HAP-1 (cell line): Measurements from ENCODE around the gene ZNF507.
"Not testable (repeated sequence)": the region's sequence is repeated elsewhere in the genome, so short reads cannot be mapped to it uniquely, and the experiment has no call there.

Source experiments
- DNase-seq, 2 experiments: peaks; one replicate each; pipeline ENCODE4 v3.0.0-alpha.2; 2016 to 2020; ENCODE audit warnings: low spot score in 2 of 2
- H3K27me3 ChIP-seq: fragments of 250-450 bp; sonication (Bioruptor Pico); 2 replicates; pipeline ENCODE4 v1.5.1; 2020; ENCODE audit warnings: low read depth, mild to moderate bottlenecking, moderate library complexity
- H3K36me3 ChIP-seq: fragments of 250-450 bp; sonication (Bioruptor Pico); replicated peaks from 2 replicates; pipeline ENCODE4 v1.5.1; 2020; ENCODE audit warnings: mild to moderate bottlenecking
- H3K4me1 ChIP-seq: fragments of 250-450 bp; sonication (Bioruptor Pico); 2 replicates; pipeline ENCODE4 v1.5.1; 2020; ENCODE audit warnings: mild to moderate bottlenecking
- H3K4me3 ChIP-seq: fragments of 250-450 bp; sonication (Bioruptor Pico); 2 replicates; pipeline ENCODE4 v1.5.1; 2020; ENCODE audit warnings: mild to moderate bottlenecking, moderate library complexity
- H3K9me3 ChIP-seq: fragments of 250-450 bp; sonication (Bioruptor Pico); 2 replicates; pipeline ENCODE4 v1.5.1; 2020; ENCODE audit warnings: mild to moderate bottlenecking, moderate library complexity
- in situ Hi-C: fragments of 300-500 bp; cut with MboI; formaldehyde crosslinking; loops from 3 replicates; pipeline ENCODE4 v1.14.3; 2020; ENCODE audit warnings: low sequenced_read_pairs, inconsistent platforms, mixed read lengths

The ZNF507 gene

DNA sequence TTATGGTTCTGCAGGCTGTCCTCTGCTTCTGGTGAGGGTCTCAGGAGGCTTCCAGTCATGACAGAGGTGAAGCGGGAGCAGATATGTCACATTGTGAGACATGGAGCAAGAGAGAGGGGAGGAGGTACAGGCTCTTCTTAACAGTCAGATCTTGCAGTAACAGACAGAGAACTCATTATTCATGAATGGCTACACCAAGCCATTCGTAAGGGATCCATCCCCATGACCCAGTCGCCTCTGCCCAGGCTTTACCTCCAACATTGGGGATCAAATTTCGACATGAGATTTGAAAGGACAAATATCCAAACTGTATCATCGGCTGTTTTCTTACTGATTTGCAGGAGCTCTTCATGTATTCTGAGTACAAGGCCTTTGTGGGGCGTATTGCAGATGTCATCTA, 21.7 kb downstream of the ZNF507 start:
- in situ Hi-C loops: no loop called here
- Histone ChIP-seq H3K9me3 (no peaks in the 10 kb centered on the region), H3K4me3 (no peak overlapping the region), H3K27me3 (no peaks in the 10 kb centered on the region), H3K36me3 (peaks cover 39% of the 10 kb centered on the region), H3K4me1 (no peaks in the 10 kb centered on the region)
- no peak for DNase-seq

DNA sequence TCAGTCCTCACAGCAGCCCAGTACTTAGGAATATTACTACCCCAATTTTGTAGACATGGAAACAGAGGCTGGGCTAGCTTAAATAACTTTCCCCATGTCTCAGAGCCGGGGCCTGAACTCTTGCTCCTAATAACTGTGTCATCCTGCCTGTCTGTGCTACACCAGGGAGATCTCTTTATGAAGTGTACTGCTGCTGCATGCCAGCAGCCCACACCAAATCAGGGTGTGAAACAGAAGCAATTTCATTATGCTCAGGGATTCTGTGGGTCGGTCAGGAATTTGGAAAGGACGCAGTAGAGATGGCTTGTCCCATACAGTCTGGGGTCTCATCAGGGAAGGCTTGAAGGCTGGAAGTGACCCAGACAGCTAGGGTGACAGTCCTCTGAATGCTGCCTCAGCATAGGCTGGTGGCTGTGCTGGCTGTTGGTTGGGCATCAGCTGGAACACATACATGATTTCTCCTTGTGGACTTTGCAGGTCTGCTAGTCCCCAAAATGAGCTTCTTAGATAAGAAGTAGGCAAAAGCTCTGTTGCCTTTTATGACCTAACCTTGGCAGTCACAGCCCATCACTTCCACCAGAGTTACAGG, 22.6 kb downstream of the ZNF507 start:
- Histone ChIP-seq H3K4me1 (no peaks in the 10 kb centered on the region), H3K27me3 (no peaks in the 10 kb centered on the region), H3K36me3 (peaks cover 42% of the 10 kb centered on the region), H3K9me3 (no peaks in the 10 kb centered on the region), H3K4me3 (no peak overlapping the region)
- no peak for DNase-seq
- in situ Hi-C loops: no loop called here

DNA sequence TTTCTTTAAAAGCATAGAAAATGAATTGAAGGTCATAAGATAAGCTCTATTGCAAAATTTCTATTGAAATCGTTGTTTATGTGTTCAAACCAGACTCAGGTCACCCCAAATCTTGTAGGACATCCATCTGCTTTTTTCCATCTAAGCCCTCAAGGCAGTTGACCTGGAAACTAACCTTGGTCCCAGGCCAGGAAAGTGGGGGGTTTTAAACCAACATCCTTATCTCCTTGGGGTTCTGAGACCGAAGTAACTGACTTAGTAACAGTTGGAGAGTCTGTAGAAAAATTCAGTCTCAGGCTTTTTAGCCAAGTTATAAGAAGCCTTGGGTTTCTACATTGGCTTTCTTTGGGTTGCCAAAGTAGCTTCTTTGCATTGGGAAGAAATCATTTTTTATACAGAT, 23.4 kb downstream of the ZNF507 start:
- H3K4me1 ChIP-seq: no peaks in the 10 kb centered on the region
- H3K36me3 ChIP-seq: peaks cover 41% of the 10 kb centered on the region
- no peak overlapping the region for H3K4me3 ChIP-seq
- in situ Hi-C loops: no loop called here
- DNase-seq: no peak
- H3K9me3 ChIP-seq: no peaks in the 10 kb centered on the region
- no peaks in the 10 kb centered on the region for H3K27me3 ChIP-seq

DNA sequence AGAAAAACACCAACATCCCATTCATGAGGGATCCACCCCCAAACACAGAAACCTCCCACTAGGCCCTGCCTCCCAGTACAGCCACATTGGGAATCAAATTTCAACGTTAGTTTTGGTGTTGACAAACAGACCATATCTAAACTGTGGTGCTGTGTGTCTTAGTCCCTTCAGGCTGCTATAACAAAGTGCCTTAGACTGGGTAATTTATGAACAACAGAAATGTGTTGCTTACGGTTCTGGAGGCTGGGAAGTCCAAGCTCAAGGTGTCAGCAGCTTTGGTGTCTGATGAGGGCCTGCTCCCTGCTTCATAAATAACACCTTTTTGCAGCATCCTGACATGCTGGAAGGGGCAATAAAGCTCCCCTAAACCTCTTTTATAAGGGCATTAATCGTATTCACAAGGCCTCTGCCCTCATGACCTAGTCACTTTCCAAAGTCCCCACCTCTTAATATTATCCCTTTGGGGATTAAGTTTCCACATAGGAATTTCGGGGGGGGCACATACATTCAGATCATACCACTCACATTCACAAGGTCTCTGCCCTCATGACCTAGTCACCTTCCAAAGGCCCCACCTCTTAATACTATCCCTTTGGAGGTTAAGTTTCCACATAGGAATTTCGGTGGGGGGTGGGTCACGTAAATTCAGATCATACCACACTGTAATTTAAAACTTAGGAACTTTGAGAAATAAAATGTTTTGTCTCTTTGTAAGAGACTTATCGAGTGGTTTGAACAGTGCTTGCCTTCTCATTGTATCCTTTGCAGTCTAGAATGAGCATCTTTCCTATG, 27.5 kb downstream of the ZNF507 start:
- no peaks in the 10 kb centered on the region for H3K9me3 ChIP-seq

DNA sequence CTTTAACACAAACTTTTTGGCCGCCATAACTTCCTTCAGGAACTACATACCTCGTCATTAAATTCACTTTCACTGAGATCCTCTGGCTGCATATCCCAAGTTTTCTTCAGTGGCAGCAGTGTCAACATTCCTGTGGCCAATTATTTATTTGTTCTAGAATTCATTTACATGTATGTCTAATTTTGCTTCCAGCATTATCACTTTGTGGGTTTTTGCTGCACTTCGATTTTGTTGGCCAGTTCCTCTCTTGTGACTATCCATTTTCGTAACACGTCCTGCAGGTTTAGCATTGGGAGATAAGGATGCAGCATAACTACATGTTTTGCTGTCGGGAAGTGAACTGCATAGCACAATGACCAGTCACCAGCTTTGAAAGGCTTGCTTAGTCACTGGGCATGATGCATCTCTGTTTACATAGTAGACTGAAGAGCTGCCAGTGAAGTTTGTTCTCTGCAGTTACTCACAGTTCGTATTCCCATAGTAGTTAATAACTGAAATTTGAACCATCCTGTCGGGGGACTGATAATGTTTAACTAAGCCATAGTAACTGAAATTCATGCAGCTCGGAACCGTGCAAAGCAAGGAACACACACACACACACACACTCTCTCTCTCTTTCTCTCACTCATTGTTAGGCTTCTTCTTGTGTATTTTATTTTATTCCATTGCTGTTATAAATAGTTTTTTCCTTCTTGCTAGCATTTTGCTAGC, 28.3 kb downstream of the ZNF507 start:
- DNase-seq: no peak
- no peak overlapping the region for H3K4me3 ChIP-seq

More for the DNA sequence above, 27.5 kb downstream of the ZNF507 start:
- in situ Hi-C loops: no loop called here
- no peak overlapping the region for H3K4me3 ChIP-seq
- DNase-seq: no peak
- no peaks in the 10 kb centered on the region for H3K27me3 ChIP-seq
- no peaks in the 10 kb centered on the region for H3K4me1 ChIP-seq
- H3K36me3 ChIP-seq: peaks cover 36% of the 10 kb centered on the region

DNA sequence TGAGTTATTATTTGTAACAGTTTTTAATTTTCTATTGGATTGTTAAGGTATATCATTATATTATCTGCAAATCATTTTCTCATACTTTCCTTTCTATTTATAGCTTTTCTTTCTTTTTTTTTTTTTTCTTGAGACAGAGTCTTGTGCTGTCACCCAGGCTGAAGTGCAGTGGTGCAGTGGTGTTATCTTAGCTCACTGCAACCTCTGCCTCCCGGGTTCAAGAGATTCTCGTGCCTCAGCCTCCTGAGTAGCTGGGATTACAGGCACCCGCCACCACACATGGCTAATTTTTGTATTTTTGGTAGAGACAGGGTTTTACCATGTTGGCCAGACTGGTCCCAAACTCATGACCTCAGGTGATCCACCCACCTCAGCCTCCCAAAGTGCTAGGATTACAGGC, 29.0 kb downstream of the ZNF507 start:
- in situ Hi-C loops, H3K4me3 ChIP-seq: not testable (repeated sequence)
- peaks cover 36% of the 10 kb centered on the region for H3K36me3 ChIP-seq

More for the DNA sequence above, 28.3 kb downstream of the ZNF507 start:
- Histone ChIP-seq H3K36me3 (peaks cover 36% of the 10 kb centered on the region), H3K27me3 (no peaks in the 10 kb centered on the region), H3K4me1 (no peaks in the 10 kb centered on the region), H3K9me3 (no peaks in the 10 kb centered on the region)
- in situ Hi-C loops: no loop called here

DNA sequence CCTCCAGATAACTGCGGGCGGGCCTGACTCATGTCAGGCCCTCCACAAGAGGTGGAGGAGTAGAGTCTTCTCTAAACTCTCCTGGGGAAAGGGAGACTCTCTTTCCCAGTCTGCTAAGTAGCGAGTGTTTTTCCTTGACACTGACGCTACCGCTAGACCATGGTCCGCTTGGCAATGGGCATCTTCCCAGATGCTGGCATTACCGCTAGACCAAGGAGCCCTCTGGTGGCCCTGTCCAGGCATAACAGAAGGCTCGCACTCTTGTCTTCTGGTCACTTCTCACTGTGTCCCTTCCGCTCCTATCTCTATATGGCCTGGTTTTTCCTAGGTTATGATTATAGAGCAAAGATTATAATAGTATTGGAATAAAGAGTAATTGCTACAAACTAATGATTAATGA, 31.7 kb downstream of the ZNF507 start:
- H3K36me3 ChIP-seq: peaks cover 26% of the 10 kb centered on the region
- DNase-seq: peak in 1 of 2 experiments; percentile 30
- H3K27me3 ChIP-seq: not testable (repeated sequence)

More for the DNA sequence above, 29.0 kb downstream of the ZNF507 start:
- H3K4me1 ChIP-seq, DNase-seq, H3K9me3 ChIP-seq, H3K27me3 ChIP-seq: not testable (repeated sequence)

DNA sequence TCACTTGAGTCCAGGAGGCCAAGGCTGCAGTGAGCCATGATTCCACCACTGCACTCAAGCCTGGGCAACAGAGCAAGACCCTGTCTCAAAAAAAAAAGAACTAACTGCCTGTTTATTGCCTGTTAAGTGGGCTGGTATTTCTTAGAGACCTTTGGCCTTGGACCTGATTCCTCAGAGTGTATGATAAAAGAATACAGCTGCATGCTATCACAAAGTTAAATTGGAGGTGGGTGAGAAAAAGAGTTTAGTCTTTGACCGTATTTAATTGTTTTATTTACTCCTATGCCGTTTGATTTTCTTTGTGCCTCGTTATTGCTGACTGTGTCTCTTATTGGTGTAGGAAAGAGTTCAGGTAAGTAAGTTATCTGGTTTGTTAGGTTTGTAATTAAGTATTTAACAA, 34.9 kb downstream of the ZNF507 start:
- H3K36me3 ChIP-seq: peaks cover 20% of the 10 kb centered on the region
- H3K9me3 ChIP-seq: no peaks in the 10 kb centered on the region
- no peaks in the 10 kb centered on the region for H3K4me1 ChIP-seq
- DNase-seq: no peak
- no peaks in the 10 kb centered on the region for H3K27me3 ChIP-seq
- in situ Hi-C loops: no loop called here
- no peak overlapping the region for H3K4me3 ChIP-seq

More for the DNA sequence above, 31.7 kb downstream of the ZNF507 start:
- H3K9me3 ChIP-seq, H3K4me3 ChIP-seq, H3K4me1 ChIP-seq, in situ Hi-C loops: not testable (repeated sequence)

DNA sequence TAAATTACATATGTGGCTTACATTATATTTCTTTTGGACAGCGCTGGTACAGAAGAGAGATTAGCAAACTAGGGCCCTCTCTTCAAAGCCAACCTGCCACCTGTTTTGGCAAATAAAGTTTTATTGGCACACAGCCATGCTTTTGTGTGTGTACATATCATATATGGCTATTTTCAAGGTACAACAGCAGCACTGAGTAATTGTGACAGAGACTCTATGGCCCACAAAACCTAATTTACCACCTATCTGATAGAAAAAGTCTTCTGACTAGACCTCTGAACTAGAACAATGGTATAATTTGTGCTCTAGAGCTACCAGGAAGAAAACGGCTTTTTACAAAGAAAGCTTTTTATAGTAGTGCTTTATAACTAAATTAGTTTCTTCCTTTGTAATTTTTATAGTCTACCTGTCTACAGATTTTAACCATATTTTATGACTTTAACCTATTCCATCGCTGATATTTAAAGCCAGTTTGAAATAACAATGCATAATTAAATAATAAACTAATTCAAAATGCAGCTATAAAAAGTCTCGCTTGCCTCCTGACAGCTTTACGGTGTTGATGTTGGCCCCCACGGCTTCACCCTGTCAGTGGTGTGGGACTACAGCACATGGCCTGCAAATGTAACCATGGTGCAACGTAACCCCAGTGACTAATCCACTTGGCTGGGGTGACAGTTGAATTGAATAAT, 42.4 kb downstream of the ZNF507 start:
- DNase-seq: no peak
- in situ Hi-C loops: no loop called here
- H3K4me1 ChIP-seq: no peaks in the 10 kb centered on the region; the same call in 1 of the 2 replicates
- no peak overlapping the region for H3K4me3 ChIP-seq
- H3K9me3 ChIP-seq: no peaks in the 10 kb centered on the region
- no peaks in the 10 kb centered on the region for H3K27me3 ChIP-seq
- peaks cover 11% of the 10 kb centered on the region for H3K36me3 ChIP-seq

DNA sequence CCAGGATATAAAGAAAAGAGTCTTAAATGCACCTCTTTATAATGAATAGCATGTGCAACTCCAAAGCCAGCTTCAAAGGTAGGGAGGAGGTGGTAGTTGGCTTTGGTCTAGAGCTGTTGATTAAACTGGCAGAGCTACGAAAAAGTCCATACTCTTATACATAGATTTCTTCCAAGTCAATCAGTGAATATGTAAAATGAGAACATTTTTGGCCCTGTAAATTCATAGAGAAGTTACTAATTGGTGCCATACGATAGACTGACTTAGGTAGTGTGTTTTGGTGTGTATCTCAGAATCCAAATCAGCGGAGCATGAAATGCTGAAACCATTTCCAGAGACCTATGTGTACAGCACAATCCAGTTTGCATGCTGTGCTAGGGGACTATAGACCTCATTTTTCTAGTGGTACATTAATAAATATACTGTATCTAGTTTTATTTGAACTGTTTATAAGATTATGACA, 43.0 kb downstream of the ZNF507 start:
- Histone ChIP-seq H3K9me3 (no peaks in the 10 kb centered on the region), H3K27me3 (no peaks in the 10 kb centered on the region), H3K4me3 (no peak overlapping the region), H3K4me1 (no peaks in the 10 kb centered on the region; the same call in 1 of the 2 replicates), H3K36me3 (peaks cover 5% of the 10 kb centered on the region)
- no peak for DNase-seq
- in situ Hi-C loops: no loop called here

DNA sequence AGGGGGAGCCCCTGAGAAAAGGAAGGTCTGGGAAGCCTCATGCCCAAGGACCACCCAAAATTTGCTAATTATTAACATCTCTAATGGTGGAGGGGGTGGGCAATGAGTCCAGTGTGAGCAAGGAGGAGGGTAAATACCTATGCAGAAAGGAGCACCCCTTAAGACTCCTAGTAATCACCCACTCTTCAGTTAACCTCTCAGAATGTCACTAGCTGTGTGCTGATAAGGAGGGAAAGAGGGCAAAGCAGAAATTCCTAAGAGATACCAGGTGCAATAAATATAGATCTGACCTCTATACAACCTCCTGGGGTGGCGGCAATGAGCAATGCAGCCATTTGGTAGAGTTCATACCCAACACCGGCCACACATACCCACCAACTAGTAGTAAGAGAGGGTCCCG, 47.5 kb downstream of the ZNF507 start:
- in situ Hi-C loops: no loop called here
- H3K36me3 ChIP-seq: 0 out of 2 replicates have a peak, but pooled peaks cover 5% of the 10 kb centered on the region
- no peak overlapping the region for H3K4me3 ChIP-seq
- no peaks in the 10 kb centered on the region; the same call in 1 of the 2 replicates for H3K4me1 ChIP-seq
- no peak for DNase-seq
- no peaks in the 10 kb centered on the region for H3K27me3 ChIP-seq
- no peaks in the 10 kb centered on the region for H3K9me3 ChIP-seq

DNA sequence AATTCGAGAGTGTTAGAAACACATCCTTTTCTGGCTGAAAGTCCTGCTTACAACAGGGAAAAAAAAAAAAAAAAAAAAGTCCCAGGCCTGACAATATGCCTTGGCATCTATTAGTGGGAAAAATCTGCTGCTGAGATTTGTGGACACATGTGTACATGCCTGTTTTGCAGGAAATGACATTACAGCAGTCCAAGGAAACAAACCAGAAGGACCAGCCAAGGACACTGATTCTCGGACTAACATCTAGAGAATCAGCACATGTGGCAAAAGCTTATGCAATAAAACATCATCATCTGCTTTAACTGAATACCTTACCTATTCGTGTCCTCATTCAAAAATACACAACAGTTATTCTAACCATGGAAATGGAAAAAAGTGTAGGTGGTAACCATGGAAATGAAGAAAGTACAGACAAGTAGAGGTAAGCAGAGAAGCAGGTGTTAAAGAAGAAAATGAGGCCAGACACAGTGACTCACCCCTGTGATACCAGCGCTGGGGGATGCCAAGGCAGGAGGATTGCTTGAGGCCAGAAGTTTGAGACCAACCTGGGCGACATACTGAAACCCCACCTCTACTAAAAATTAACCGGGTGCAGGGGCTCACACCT, 50.7 kb downstream of the ZNF507 start:
- Histone ChIP-seq H3K4me1 (no peaks in the 10 kb centered on the region; the same call in 1 of the 2 replicates), H3K36me3 (0 out of 2 replicates have a peak, but pooled peaks cover 5% of the 10 kb centered on the region), H3K4me3 (no peak overlapping the region), H3K27me3 (no peaks in the 10 kb centered on the region), H3K9me3 (no peaks in the 10 kb centered on the region)
- DNase-seq: no peak
- in situ Hi-C loops: no loop called here

DNA sequence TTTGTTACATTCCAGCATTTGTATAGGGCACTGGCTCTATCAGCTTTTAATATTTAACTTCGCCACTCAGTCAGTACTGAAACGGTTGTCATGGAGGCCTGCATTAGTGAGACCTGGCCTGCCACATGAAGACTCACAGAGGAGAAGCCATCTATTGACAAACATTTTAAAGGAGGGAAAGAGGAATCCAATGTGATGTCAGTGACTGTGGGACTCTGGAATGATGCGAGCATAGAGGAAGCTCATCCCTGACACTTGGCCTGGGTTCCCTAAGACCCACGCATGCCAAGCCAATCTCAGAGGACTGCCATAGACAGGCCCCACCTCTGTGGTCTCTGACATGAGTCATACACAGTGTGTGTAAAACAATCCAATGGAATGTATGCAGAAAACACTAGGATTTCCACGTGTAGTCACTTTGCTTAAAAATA, 52.3 kb downstream of the ZNF507 start:
- in situ Hi-C loops: no loop called here
- no peak for DNase-seq
- Histone ChIP-seq H3K4me3 (no peak overlapping the region), H3K27me3 (no peaks in the 10 kb centered on the region), H3K9me3 (no peaks in the 10 kb centered on the region), H3K36me3 (0 out of 2 replicates have a peak, but pooled peaks cover 5% of the 10 kb centered on the region), H3K4me1 (no peaks in the 10 kb centered on the region; the same call in 1 of the 2 replicates)
